ENCODE measurements around the gene PRKCA. TPM values are rescaled to one million over a fixed set of nuclear protein-coding genes. Genes with fewer than 3 reads are reported as not detected.

The PRKCA gene
- total RNA-seq, 1 experiment from 2014 or later = 22.6 TPM

- CTCF ChIA-PET = no interaction called here
- H3K4me3 ChIP-seq (ENCODE audit: low read length) = no peak overlapping the region
Observed at GRCh38 chr17:66517336-66518009, 215.1 kb downstream of the PRKCA start.

GRCh38 chr17:66518108-66518507 is 215.7 kb downstream of the PRKCA start:
- Histone ChIP-seq H3K79me2 (ENCODE audit: low read length) (peaks cover 20% of the 10 kb centered on the region; the same call in 1 of the 2 replicates), H2AFZ (ENCODE audit: low read length) (no peak overlapping the region), H3K9ac (ENCODE audit: low read length) (no peak overlapping the region), H3K9me3 (ENCODE audit: low read length) (no peaks in the 10 kb centered on the region), H3K4me1 (ENCODE audit: insufficient read depth, low read length) (peaks cover 25% of the 10 kb centered on the region), H3F3A (ENCODE audit: low read length, unreplicated experiment) (peaks cover 5% of the 10 kb centered on the region), H4K20me1 (ENCODE audit: low read length) (no peaks in the 10 kb centered on the region; the same call in 1 of the 2 replicates), H3K4me3 (ENCODE audit: low read length) (no peak overlapping the region), H3K27me3 (ENCODE audit: low read length) (no peaks in the 10 kb centered on the region), H3K36me3 (ENCODE audit: low read depth, low read length) (peaks cover 3% of the 10 kb centered on the region; the same call in 1 of the 2 replicates), H3K9me2 (replicated peaks; ENCODE audit: low read length) (no peaks in the 10 kb centered on the region), H3K4me2 (ENCODE audit: low read length) (no peak overlapping the region), H3K27ac (ENCODE audit: low read length) (no peak overlapping the region)
- ATAC-seq (no peak), DNase-seq (no peak)
- POLR2A ChIA-PET (ENCODE audit: unreplicated experiment) = no interaction called here
- no TSS peak for BruUV-seq (replicated peaks)
- intact Hi-C loops (cut with micrococcal nuclease) = no loop called here
- CTCF ChIA-PET = no interaction called here
- TF ChIP-seq CTCF (conservative IDR thresholded peaks at IDR 0.05; ENCODE audit: low read depth, low read length) (no peak), EZH2 (IDR thresholded peaks at IDR 0.05; ENCODE audit: low read length, unreplicated experiment) (no peak), EZH2phosphoT487 (IDR thresholded peaks at IDR 0.05; ENCODE audit: borderline replicate concordance, low read length) (no peak)

More at GRCh38 chr17:66517336-66518009, 215.1 kb downstream of the PRKCA start:
- H3K79me2 ChIP-seq (ENCODE audit: low read length) = peaks cover 20% of the 10 kb centered on the region; the same call in 1 of the 2 replicates
- no peak overlapping the region for H3K4me2 ChIP-seq (ENCODE audit: low read length)
- intact Hi-C loops (cut with micrococcal nuclease) = no loop called here
- H4K20me1 ChIP-seq (ENCODE audit: low read length) = no peaks in the 10 kb centered on the region; the same call in 1 of the 2 replicates
- peaks cover 18% of the 10 kb centered on the region for H3K4me1 ChIP-seq (ENCODE audit: insufficient read depth, low read length)
- DNase-seq (no peak), ATAC-seq (no peak; the same call in 1 of the 2 replicates)
- TF ChIP-seq EZH2 (IDR thresholded peaks at IDR 0.05; ENCODE audit: low read length, unreplicated experiment) = no peak
- no peak for TF ChIP-seq EZH2phosphoT487 (IDR thresholded peaks at IDR 0.05; ENCODE audit: borderline replicate concordance, low read length)
- no peak for TF ChIP-seq CTCF (conservative IDR thresholded peaks at IDR 0.05; ENCODE audit: low read depth, low read length)
- no peak overlapping the region for H3K9ac ChIP-seq (ENCODE audit: low read length)
- no peaks in the 10 kb centered on the region for H3K9me2 ChIP-seq (replicated peaks; ENCODE audit: low read length)
- H3K9me3 ChIP-seq (ENCODE audit: low read length) = no peaks in the 10 kb centered on the region
- BruUV-seq (replicated peaks) = no TSS peak
- H3F3A ChIP-seq (ENCODE audit: low read length, unreplicated experiment) = peaks cover under 1% of the 10 kb centered on the region
- H2AFZ ChIP-seq (ENCODE audit: low read length) = no peak overlapping the region
- POLR2A ChIA-PET (ENCODE audit: unreplicated experiment) = no interaction called here
- no peaks in the 10 kb centered on the region for H3K27me3 ChIP-seq (ENCODE audit: low read length)
- peaks cover 3% of the 10 kb centered on the region; the same call in 1 of the 2 replicates for H3K36me3 ChIP-seq (ENCODE audit: low read depth, low read length)
- H3K27ac ChIP-seq (ENCODE audit: low read length) = no peak overlapping the region

GRCh38 chr17:66518677-66519076 is 216.3 kb downstream of the PRKCA start:
- BruUV-seq (replicated peaks) = no TSS peak
- DNase-seq (no peak), ATAC-seq (no peak)
- Histone ChIP-seq H3K4me2 (ENCODE audit: low read length) (no peak overlapping the region), H4K20me1 (ENCODE audit: low read length) (no peaks in the 10 kb centered on the region; the same call in 1 of the 2 replicates), H3K4me3 (ENCODE audit: low read length) (no peak overlapping the region), H3F3A (ENCODE audit: low read length, unreplicated experiment) (peaks cover 8% of the 10 kb centered on the region), H3K4me1 (ENCODE audit: insufficient read depth, low read length) (peaks cover 30% of the 10 kb centered on the region), H3K9me3 (ENCODE audit: low read length) (no peaks in the 10 kb centered on the region), H3K27me3 (ENCODE audit: low read length) (no peaks in the 10 kb centered on the region), H3K9me2 (replicated peaks; ENCODE audit: low read length) (no peaks in the 10 kb centered on the region), H3K9ac (ENCODE audit: low read length) (no peak overlapping the region), H3K79me2 (ENCODE audit: low read length) (peaks cover 20% of the 10 kb centered on the region; the same call in 1 of the 2 replicates), H3K27ac (ENCODE audit: low read length) (no peak overlapping the region), H3K36me3 (ENCODE audit: low read depth, low read length) (peaks cover 3% of the 10 kb centered on the region; the same call in 1 of the 2 replicates), H2AFZ (ENCODE audit: low read length) (no peak overlapping the region)
- ChIA-PET CTCF (no interaction called here), POLR2A (ENCODE audit: unreplicated experiment) (interaction anchor here (0.6 kb wide), 1 partner anchor 85 kb away, joined by 3 read pairs; no protein-coding TSS in a partner anchor)
- no peak for TF ChIP-seq EZH2phosphoT487 (IDR thresholded peaks at IDR 0.05; ENCODE audit: borderline replicate concordance, low read length)
- TF ChIP-seq EZH2 (IDR thresholded peaks at IDR 0.05; ENCODE audit: low read length, unreplicated experiment) = no peak
- no peak for TF ChIP-seq CTCF (conservative IDR thresholded peaks at IDR 0.05; ENCODE audit: low read depth, low read length)
- intact Hi-C loops (cut with micrococcal nuclease) = no loop called here
